8988T (cell line): ENCODE data around the gene MICAL2.

Source experiments
- DNase-seq: peaks from one replicate; pipeline ENCODE4 v3.0.0; 2011

MICAL2 gene

DNA sequence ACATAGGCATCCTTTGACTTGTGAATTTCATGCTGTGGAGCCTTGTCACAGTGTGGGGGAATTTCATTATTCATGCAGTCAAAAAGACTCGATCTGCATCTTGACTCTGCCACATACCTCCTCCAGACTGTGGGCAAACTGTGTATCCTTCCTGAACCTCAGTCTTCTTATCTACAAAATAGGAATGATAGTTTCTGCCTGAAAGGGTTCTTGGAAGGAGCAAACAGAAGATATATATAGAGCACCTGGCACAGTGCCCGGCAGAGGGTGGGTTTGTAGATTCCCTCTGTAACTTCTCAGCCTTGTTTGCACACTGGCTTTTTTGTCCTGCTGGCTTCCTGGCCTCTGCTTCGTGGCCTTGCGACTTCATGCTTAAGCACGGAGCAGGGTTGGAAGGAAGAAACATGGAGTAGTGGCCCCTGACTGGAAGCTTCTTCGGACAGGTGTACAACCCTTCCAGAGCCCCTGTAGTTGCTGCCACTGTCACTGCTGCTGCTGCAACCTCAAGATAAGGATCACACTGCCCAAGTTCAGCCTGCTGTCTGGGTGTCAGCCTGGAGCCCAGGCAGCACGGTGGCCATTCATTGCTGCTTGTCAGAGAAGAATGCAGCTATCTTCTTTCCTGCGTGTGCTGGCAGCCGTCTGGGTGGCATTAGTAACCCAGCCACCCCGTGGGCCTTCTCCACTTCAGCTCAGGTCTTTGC lies 106.4 kb downstream of the MICAL2 start:
- no peak for DNase-seq

DNA sequence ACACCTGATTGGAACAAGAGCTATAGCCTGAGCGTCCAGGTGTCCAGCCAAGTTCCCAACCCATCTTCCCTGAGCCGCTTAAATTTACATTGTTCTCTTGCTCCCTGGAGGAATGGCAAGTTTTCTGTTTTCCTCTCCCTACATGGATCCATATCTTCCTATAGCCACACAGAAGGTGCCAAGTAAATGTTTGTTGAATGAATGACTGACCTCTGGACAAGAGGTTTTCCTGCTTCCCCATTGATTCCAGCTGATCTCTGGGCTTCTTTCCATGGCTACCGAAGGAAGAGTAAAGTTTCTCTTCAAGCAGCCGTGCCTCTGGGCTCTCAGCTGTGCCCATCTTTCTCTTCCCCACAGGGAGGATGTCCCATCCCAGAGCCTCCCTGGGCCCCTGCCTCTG lies 107.5 kb downstream of the MICAL2 start:
- DNase-seq = no peak

DNA sequence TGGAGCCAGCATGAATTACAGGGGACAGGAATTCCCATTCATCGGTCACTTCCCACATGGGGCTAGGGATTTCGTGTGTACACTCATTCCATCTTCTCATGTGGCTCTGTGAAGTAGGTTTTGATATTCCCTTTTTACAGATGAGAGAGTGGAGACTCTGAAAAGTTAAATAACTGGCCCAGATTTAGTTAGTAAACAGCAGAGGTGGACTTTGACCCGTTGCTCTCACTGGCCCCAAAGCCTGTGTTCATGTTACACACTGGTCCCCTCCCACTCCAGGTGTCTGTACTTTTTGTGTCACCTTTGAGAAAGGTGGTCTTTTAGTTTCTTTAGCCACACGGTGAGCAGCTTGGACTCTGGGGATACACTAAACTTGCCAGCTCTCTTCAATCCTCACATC lies 108.5 kb downstream of the MICAL2 start:
- no peak for DNase-seq

DNA sequence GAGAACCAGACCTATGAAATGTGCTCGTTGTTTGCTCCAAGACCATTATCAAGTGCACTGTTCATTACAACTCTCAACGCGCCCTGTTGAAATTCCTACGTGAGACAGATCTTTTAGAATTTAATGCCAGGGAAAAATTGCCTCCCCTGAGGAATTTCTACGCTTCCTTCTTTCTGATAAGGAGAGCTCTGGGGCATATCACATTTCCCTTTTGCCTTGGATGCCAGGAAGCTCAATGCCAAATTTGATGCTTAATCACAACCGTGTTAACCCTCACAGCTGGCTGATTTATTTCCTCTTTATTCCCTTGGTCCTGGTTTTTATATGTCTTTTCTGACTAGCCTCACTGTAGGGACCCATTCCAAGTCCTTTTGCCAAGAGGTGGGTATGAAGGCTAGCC lies 109.4 kb downstream of the MICAL2 start:
- no peak for DNase-seq

GRCh38 chr11:12220305-12220704 lies 109.9 kb downstream of the MICAL2 start:
- DNase-seq = no peak

DNA sequence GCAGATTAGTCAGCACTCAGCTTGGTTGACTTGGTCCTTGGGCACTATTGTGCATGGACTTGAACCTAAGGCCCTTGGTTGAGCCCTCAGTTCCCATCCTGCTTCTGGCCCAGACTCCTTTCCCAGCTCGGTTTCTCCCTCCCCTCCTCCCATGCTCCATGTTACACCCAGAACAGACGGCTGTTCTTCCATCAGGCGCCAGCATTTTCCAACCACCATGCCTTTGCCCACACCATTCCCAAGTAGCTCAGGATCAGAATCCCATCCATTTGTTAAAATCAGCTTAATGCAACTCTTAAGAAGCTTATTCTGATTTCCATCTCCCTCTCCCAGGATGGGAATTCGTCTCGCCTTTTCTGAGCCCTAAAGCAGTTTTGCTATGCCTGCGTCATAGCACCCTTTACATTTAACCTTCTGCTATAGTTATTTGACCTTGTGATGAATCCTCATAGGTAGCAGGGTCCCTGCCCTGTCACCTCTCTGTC lies 110.7 kb downstream of the MICAL2 start:
- DNase-seq = no peak

DNA sequence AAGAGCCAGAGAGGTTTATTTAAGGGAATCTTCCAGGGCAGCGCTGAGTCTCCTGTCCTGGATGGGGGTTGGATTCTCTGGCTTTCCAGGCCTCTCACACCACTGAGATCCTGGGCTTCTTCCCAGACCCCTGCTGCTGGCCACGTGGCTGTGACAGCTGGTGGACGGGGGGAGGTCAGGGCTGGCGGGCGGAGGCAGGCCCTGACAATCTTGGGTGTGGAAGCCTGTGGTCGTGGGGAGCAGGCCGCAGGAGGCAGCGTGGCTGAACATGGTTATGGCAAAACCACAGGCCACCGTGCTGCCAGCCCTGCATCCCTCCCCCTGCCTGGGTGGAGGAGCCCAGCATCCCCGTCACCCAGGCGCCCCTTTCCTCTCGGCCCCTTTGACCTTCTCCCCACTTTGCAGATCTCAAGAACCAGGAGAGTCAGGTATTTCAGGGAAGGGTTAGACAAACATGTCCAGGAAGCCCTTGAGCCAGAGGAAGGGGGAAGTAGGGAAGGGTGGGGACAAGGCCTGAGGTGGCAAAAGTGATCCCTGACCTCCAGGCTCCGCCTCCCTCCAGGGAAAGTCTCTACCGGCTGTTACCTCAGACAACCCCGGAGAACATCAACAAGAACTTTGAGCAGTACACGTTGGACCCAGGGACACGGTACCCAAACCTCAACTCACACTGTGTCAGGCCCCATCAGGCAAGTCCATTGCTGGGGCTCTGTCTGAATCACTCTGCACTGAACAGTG lies 111.8 kb downstream of the MICAL2 start:
- DNase-seq = no peak

GRCh38 chr11:12223771-12224536 lies 113.6 kb downstream of the MICAL2 start:
- no peak for DNase-seq

DNA sequence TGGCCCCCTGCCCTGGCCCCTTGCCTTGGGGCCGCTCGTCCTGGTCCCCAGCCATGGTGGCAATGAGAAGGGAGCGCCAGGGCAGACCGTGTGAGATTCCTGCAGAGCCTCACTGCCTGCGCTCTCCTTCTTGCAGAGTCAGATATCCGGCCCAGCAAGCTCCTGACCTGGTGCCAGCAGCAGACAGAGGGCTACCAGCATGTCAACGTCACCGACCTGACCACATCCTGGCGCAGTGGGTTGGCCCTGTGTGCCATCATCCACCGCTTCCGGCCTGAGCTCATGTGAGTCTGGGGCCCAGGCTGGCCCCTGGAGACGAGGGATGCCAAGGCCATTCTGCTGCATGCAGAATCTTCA lies 114.1 kb downstream of the MICAL2 start:
- peak; percentile 76 for DNase-seq

GRCh38 chr11:12225046-12225739 lies 114.8 kb downstream of the MICAL2 start:
- no peak for DNase-seq

GRCh38 chr11:12226093-12226492 lies 115.7 kb downstream of the MICAL2 start:
- no peak for DNase-seq

DNA sequence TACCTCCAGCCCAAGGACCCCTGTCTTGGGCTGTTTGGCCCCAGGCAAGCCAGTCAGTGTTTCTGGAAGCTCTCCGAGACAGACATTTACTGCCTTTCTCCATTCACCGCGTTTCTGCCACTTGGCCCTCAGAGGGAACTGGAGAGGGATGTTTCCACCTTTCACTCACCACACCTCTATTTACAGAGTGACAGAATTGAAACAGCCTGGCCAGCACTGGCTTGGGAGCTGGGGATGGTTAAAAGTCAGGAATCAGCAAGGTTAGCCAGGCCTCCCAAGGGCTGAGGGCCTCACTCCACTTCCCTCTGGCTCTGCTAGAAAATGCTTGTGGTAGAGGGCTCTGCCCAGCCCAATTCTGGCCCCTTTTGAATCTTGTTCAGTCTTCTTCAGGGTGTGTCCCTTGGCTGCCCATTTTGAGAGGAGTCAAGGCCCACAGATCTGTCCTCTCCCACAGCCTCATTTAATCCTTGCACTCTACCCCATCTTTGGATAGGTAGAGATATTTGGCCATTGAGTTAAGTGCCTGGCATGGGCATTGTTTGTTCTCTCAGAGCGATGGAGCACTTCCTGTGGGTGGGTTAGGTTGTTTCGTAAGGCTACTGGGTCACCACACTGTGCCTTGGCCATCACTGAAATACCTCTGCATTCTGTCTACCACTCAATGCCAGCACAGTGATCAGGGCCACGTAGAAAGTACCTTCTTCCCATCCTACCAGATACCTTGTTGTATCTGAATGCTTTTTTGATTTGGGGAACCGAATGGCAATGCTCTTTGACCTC lies 119.2 kb downstream of the MICAL2 start:
- DNase-seq = no peak

DNA sequence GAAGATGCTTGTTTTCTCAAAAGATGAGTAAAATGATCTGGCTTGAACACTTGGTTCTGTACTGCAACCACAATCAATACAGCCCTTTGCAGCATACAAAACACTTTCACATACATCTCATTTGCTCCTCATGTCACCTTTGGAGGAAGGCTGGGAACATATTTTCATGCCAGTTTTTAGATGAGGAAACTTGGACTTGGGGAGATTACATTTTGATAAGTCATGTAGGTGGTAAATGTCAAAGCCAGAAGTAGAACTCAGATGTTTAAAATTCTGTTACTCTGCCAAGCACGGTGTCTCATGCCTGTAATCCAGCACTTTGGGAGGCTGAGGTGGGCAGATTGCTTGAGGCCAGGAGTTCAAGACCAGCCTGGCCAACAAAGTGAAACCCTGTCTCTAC lies 121.8 kb downstream of the MICAL2 start:
- DNase-seq = no peak

DNA sequence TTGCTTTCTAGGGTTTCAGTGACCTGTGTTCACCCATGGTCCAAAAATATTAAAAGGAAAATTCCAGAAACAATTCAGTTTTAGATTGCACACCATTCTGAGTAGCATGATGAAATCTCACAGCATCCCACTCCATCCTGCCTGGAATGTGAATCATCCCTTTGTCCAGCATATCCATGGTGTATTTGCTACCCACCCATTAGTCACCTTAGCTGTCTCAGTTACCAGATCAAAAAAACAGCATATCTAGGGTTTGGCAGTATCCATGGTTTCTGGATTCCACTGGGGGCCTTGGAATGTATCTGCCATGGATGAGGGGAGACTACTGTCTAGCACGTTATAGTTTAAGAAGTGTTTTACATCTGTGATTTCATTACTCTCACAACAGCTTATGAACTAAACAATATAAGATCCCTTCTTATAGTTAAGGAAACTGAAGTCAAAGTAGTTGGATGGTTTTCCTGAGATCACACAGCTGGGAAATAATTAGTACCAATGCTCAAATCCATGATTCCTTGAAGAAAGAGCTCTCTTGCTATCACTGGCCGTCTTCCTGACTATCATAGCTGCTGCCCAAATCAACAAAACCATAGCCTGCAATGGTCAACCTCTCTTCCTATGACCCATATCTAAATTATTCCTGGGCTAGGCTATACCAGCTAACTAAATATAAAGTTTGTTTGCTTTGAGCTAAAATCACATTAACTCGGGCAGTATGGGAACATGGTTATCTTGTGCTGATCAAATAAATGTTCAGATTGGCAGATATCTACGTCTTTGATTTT lies 122.6 kb downstream of the MICAL2 start:
- no peak for DNase-seq

DNA sequence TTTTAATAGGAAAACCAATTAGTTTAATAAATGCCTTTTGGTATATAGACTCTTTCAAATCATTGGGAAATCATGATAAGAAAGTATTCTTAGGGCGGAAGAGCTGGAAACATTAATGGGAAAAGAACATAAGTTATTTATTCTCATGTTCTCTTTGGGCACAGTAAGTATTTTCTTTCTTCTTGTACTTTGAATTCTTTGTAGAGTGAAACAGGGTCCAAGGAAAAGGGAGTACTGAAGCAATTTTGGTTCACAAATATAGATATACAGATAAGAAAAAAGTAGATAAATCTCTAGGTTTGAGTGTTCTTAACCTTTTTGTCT lies 123.2 kb downstream of the MICAL2 start:
- DNase-seq = no peak

DNA sequence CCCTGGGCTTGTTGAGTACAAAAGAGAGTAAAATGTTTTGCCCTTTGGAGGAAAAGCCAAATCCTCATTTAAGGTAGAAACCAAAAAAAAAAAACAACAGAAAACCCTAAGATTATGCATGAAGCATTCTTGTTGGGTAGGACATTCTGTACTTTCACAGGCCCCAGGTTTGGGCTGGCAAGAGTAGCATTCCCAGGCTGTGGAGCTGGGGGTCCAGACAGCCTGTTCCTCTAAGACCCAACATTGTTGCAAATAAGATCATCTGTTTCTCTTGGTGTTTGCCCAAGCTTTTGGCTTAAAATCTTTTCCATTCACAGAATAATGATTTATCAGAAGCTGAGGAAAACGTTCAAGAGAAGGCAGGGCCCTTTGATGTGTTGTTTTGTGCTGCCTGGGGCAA lies 123.8 kb downstream of the MICAL2 start:
- no peak for DNase-seq

DNA sequence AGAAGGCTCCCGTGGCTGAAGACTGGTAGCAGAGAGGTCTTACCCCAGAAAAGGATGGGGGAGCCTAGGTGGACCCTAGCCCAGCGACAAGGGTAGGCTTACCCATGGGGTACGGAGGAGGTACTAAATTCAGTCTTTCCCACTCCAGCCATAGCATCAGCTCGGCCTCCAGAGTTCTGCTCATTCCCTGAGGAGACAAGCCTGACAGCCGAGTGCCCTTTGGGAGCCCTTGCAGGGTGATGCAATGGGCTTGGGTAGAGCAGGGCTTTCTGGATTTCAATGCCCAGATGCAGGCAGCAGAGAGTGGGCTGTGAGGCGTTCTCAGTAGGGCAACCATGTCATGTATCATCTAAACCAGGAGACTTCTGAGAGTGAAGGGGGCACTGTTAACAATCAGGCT lies 124.7 kb downstream of the MICAL2 start:
- DNase-seq = no peak

DNA sequence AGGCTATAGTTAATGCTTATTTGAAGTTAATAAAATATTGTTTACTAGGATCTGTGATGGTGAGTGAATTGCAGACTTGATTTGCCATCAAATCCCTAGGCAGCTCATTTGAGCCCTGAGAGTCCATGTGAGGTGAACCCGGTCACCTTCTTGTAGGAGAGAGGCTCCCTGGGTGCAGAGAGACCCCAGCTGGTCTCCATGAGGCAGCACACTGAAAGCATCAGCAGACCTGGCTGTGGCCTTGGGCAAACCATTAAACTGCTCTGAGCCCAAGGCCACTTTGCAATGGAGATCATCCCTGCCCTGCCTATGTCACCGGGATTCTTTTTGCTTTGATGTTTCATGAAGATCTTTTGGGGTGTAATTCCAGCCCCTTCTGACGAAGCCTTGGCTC lies 125.2 kb downstream of the MICAL2 start:
- peak; percentile 65 for DNase-seq

DNA sequence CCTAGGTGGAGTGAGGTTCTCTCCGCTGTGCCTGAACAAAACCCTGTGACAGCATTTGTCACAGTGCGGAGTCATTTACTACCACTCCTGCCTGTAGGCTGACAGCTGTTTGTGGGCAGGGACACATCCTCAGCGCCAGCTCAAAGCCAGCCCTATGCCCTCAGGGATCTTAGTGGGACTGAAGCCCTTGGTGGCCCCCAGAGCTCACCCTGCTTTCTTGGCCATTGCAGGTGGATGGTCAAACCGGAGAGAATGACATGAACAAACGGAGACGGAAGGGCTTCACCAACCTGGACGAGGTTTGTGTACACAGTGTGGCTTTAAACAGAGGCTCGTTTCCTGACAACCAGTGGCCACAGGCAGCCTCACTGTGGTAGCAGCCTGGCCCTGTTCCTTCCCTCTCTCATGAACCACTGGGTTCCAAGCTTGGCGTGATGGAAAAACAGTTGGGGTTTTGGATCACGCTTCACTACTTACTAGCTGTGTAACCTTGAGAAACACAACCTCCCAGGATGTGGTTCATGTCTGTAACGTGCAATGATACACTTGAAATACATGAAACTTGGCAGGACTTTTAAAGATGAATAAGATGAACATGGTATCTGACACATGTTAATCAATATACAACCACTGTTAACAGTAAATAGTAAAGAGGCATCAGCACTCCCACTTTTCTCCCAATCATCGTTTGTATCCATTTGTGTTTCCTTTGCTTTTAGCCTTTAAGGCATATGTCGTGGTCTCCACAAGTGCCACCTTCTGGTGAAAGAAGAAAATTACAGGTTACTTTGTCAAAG lies 125.8 kb downstream of the MICAL2 start:
- peak; percentile 53 for DNase-seq

DNA sequence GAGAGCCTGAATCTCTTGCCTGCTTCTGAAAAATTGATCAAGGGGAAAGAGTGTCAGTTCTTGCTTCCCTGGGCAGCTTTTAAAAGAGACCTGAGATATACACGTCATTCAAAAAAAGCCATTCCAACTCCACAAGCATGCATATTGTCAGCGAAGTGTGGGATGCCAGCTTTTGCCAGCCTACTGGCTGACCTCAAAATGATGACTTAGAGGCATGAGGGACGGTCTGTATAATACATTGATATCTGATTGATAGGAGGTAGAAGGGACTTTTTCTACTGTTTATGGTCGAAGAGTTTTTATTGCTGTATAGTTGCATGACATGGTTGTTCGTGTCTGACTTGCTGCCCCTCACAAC lies 126.3 kb downstream of the MICAL2 start:
- DNase-seq = no peak

DNA sequence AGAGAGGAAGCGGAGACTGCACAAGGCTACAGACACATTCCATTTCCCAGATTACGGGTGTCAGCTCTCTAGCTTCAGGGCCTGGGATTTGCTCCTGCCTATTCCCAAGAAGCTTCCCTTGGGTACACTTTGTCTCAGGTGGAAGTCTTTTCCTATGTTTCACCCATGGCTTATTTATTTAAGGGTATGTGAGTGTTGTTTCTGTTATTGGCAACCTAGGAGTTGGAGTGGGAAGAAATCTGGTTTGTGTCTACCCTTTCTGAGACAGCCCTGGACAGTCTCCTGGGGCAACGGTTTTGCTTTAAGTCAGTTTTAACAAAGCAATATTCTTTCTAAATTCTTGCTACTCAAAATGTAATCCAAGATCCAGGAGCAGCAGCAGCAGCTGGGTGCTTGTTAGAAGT lies 127.0 kb downstream of the MICAL2 start:
- no peak for DNase-seq
